CD8-positive, alpha-beta memory T cell (primary cell): ENCODE results near the gene MAPT. TPM values are rescaled to one million over a fixed set of nuclear protein-coding genes. Genes with fewer than 3 reads are reported as not detected.
"Not testable (repeated sequence)": the region's sequence is repeated elsewhere in the genome, so short reads cannot be mapped to it uniquely, and the experiment has no call there.

Source experiments
- CTCF ChIA-PET: fragments of 350-600 bp; sonication (Branson Sonifier 250); formaldehyde crosslinking; loops from one replicate; lab custom pipeline; 2021; ENCODE audit warnings: antibody characterized with exemption; lab: Charles Lee
- POLR2A ChIA-PET: fragments of 350-600 bp; sonication (Branson Sonifier 250); formaldehyde crosslinking; loops from one replicate; lab custom pipeline; 2021; ENCODE audit warnings: antibody characterized with exemption; lab: Charles Lee
- DNase-seq, 5 donors: peaks; one replicate each; pipeline versions ENCODE4 v3.0.0 to v3.0.0-alpha.2; 2020 to 2022; ENCODE audit warnings: mixed read lengths in 1 of 5
- H3K27ac ChIP-seq: one replicate; pipeline ENCODE4 v1.7.0; 2013; ENCODE audit warnings: low read depth, mild to moderate bottlenecking, low read length, moderate library complexity
- H3K27me3 ChIP-seq: 2 replicates; pipeline ENCODE4 v1.7.0; 2013; ENCODE audit warnings: low read length, mild to moderate bottlenecking; ENCODE audit not compliant: insufficient read depth, poor library complexity, severe bottlenecking
- H3K36me3 ChIP-seq: 2 replicates; pipeline ENCODE4 v1.7.0; 2013; ENCODE audit warnings: mild to moderate bottlenecking, low read length, moderate library complexity; ENCODE audit not compliant: insufficient read depth
- H3K4me1 ChIP-seq: 2 replicates; pipeline ENCODE4 v1.7.0; 2013; ENCODE audit warnings: mild to moderate bottlenecking, low read length, moderate library complexity; ENCODE audit not compliant: insufficient read depth
- H3K4me3 ChIP-seq: 2 replicates; pipeline ENCODE4 v1.7.0; 2013; ENCODE audit warnings: mild to moderate bottlenecking, low read length
- H3K9me3 ChIP-seq: 2 replicates; pipeline ENCODE4 v1.7.0; 2013; ENCODE audit warnings: mild to moderate bottlenecking, low read length
- H3K27ac Mint-ChIP-seq, 8 donors: one replicate each; pipeline ENCODE4 v1.8.0; 2020 to 2021; ENCODE audit warnings: mixed read lengths in 8 of 8, mild to moderate bottlenecking in 6 of 8, inconsistent platforms in 3 of 8, moderate library complexity in 3 of 8
- H3K27me3 Mint-ChIP-seq, 2 donors: one replicate each; pipeline ENCODE4 v1.8.0; 2020 to 2021; ENCODE audit warnings: mixed read lengths in 2 of 2, mild to moderate bottlenecking in 1 of 2, moderate library complexity in 1 of 2
- H3K36me3 Mint-ChIP-seq, 3 donors: one replicate each; pipeline ENCODE4 v1.8.0; 2020 to 2021; ENCODE audit warnings: mixed read lengths in 3 of 3, inconsistent platforms in 1 of 3, mild to moderate bottlenecking in 1 of 3
- H3K4me1 Mint-ChIP-seq, 3 donors: one replicate each; pipeline ENCODE4 v1.8.0; 2020 to 2021; ENCODE audit warnings: mixed read lengths in 3 of 3, inconsistent platforms in 1 of 3, mild to moderate bottlenecking in 1 of 3
- H3K4me3 Mint-ChIP-seq, 7 donors: one replicate each; pipeline ENCODE4 v1.8.0; 2020 to 2021; ENCODE audit warnings: mixed read lengths in 7 of 7, mild to moderate bottlenecking in 6 of 7, moderate library complexity in 4 of 7, inconsistent platforms in 2 of 7
- H3K9me3 Mint-ChIP-seq, 5 donors: one replicate each; pipeline ENCODE4 v1.8.0; 2020 to 2022; ENCODE audit warnings: mixed read lengths in 5 of 5, mild to moderate bottlenecking in 3 of 5, moderate library complexity in 2 of 5, inconsistent platforms in 1 of 5
- polyA plus RNA-seq: library from polyadenylated mRNA; unstranded; fragments of 300-500 nt; fragmentation: Illumina TruSeq; gene quantifications from one replicate; pipeline ENCODE4 v1.2.3, GENCODE V29; 2021
- total RNA-seq, 2 experiments: library from RNA; stranded (reverse); gene quantifications; one replicate each; pipeline ENCODE4 v1.2.3, GENCODE V29; 2021

The MAPT gene
- total and polyA plus RNA-seq, 3 experiments from 2014 or later, result 0.36 to 0.42 (median 0.42) TPM

DNA sequence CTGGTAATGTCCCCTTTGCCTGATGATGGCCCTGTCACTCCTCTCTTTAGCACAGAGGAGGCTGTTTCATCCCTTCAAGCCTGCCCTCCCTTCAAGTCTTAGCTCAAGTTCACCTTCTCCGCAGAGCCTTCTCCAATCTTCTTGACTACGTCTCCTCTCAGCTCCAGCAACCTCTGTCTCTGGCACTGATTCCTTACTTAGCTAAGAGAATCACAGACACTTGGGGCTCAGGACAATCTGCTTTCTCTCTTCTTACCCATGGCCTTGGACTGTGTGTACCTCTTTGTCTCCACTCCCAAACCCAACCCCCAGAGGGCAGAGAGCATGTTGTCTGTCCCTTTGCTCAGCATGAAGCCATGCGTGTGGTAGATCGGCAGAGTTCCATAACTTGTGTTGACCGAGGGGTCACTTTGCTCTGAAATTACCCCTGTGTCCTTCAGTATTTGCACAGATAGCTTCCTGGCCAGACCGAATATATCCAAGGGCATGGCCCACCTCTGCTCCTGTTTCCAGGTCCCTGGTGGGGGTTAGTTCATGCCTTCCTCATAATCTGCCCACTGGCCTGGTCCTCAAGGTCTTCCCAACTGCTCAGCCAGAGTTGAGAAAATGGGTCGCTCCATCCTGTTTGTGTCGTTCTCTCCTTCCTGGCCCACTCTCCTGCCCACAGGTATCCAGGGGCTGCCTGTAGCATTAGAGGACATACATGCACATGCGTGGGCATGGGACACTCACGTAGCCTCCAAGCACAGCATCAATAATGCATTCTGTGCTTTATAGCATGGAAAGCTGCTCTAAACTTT, 41.6 kb downstream of the MAPT start:
- ChIA-PET POLR2A (no interaction called here), CTCF (interaction anchor here (1.5 kb wide), 1 partner anchor 13 kb away, joined by 5 read pairs; no protein-coding TSS in a partner anchor)
- no peaks in the 10 kb centered on the region for H3K36me3 ChIP-seq
- Mint-ChIP-seq H3K36me3 (peaks cover 0 to 8% (median 0%) of the 10 kb centered on the region in 3 donors), H3K27me3 (peaks cover 17 to 38% of the 10 kb centered on the region in 2 donors), H3K9me3 (no peaks in the 10 kb centered on the region), H3K27ac (no peak overlapping the region), H3K4me1 (no peaks in the 10 kb centered on the region), H3K4me3 (no peak overlapping the region)
- no peak for DNase-seq
- no peak overlapping the region for H3K4me3 ChIP-seq
- peaks cover 9% of the 10 kb centered on the region for H3K27me3 ChIP-seq
- no peaks in the 10 kb centered on the region for H3K9me3 ChIP-seq
- no peak overlapping the region for H3K27ac ChIP-seq
- no peaks in the 10 kb centered on the region for H3K4me1 ChIP-seq

DNA sequence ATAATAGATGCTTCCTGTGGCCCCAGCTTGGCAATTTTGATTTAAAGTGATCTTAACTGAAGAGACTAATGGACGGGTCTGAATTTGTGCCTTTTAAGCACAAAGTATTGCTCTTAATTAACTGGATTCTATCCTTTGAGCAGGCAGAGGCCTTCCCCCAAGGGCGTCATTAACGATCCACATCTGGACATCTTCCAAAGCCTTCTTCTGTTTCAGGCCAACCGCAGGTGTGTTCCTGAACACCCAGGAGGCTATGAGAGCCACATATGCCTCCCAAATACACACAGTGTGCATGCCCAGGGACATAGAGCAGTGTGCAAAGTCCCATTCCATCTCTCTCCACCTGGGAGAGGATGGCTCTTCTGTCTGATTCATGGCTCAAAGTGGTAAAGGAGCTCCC, 42.3 kb downstream of the MAPT start:
- H3K36me3 ChIP-seq, result no peaks in the 10 kb centered on the region
- H3K4me1 ChIP-seq, result no peaks in the 10 kb centered on the region
- H3K9me3 ChIP-seq, result no peaks in the 10 kb centered on the region
- H3K4me3 ChIP-seq, result no peak overlapping the region
- peaks cover 17 to 34% of the 10 kb centered on the region in 2 donors for H3K27me3 Mint-ChIP-seq
- H3K27ac ChIP-seq, result no peak overlapping the region
- H3K9me3 Mint-ChIP-seq, result no peaks in the 10 kb centered on the region
- no peak overlapping the region for H3K27ac Mint-ChIP-seq
- H3K4me3 Mint-ChIP-seq, result no peak overlapping the region
- peaks cover 0 to 8% (median 0%) of the 10 kb centered on the region in 3 donors for H3K36me3 Mint-ChIP-seq
- DNase-seq, result no peak
- peaks cover 9% of the 10 kb centered on the region for H3K27me3 ChIP-seq
- peaks cover 0 to under 1% (median 0%) of the 10 kb centered on the region in 3 donors for H3K4me1 Mint-ChIP-seq
- ChIA-PET POLR2A (no interaction called here), CTCF (interaction anchor here (1.3 to 1.5 kb wide), 2 partner anchors 13 to 23 kb away, joined by 3 to 5 read pairs; no protein-coding TSS in a partner anchor)

GRCh38 chr17:45937186-45937585, 42.8 kb downstream of the MAPT start:
- H3K27ac ChIP-seq, H3K4me1 ChIP-seq, H3K4me3 ChIP-seq, H3K4me1 Mint-ChIP-seq, POLR2A ChIA-PET, H3K27me3 ChIP-seq, H3K36me3 ChIP-seq, H3K27ac Mint-ChIP-seq, H3K9me3 Mint-ChIP-seq, H3K4me3 Mint-ChIP-seq, DNase-seq, H3K36me3 Mint-ChIP-seq, H3K9me3 ChIP-seq: not testable (repeated sequence)
- peaks cover 17 to 34% of the 10 kb centered on the region in 2 donors for H3K27me3 Mint-ChIP-seq
- CTCF ChIA-PET, result interaction anchor here (1.3 to 1.5 kb wide), 2 partner anchors 12 to 24 kb away, joined by 3 to 5 read pairs; no protein-coding TSS in a partner anchor

DNA sequence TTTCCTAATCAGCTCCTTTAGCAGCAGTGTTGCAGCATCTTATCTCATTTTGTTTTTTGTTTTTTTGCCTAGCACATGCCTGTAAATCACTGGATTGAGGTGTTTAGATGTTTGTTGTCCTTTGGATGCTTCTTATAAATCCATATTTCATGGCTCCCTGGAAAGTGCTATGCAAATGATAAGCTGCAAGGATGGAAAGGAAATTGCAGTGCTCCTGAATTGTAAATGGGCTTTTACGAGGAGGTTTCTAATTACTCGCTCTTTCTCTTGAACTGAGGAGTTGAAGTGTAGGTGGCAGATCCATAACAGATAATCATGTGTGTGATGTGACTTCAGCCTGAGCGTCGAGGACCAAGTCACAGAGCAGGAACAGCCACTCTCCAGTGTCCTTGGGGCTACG, 45.0 kb downstream of the MAPT start:
- Histone ChIP-seq H3K4me1 (no peaks in the 10 kb centered on the region), H3K36me3 (no peaks in the 10 kb centered on the region), H3K4me3 (no peak overlapping the region), H3K9me3 (no peaks in the 10 kb centered on the region), H3K27ac (no peak overlapping the region), H3K27me3 (peaks cover 9% of the 10 kb centered on the region)
- no peak for DNase-seq
- CTCF ChIA-PET, result interaction anchor here (2.2 kb wide), 1 partner anchor 9 kb away, joined by 8 read pairs; no protein-coding TSS in a partner anchor
- H3K27ac Mint-ChIP-seq, result no peak overlapping the region
- peaks cover 0 to 2% (median 0%) of the 10 kb centered on the region in 3 donors for H3K4me1 Mint-ChIP-seq
- no peak overlapping the region for H3K4me3 Mint-ChIP-seq
- H3K36me3 Mint-ChIP-seq, result peaks cover 0 to 8% (median 0%) of the 10 kb centered on the region in 3 donors
- H3K27me3 Mint-ChIP-seq, result peaks cover 17 to 37% of the 10 kb centered on the region in 2 donors
- POLR2A ChIA-PET, result no interaction called here
- H3K9me3 Mint-ChIP-seq, result no peaks in the 10 kb centered on the region

GRCh38 chr17:45940293-45940692, 45.9 kb downstream of the MAPT start:
- CTCF ChIA-PET, result interaction anchor here (2.2 kb wide), 1 partner anchor 8 kb away, joined by 8 read pairs; no protein-coding TSS in a partner anchor
- Histone ChIP-seq H3K4me1 (no peaks in the 10 kb centered on the region), H3K27ac (no peak overlapping the region), H3K36me3 (no peaks in the 10 kb centered on the region), H3K27me3 (peaks cover 9% of the 10 kb centered on the region), H3K9me3 (no peaks in the 10 kb centered on the region), H3K4me3 (no peak overlapping the region)
- Mint-ChIP-seq H3K4me3 (no peak overlapping the region), H3K36me3 (peaks cover 0 to 8% (median 0%) of the 10 kb centered on the region in 3 donors), H3K27me3 (peaks cover 18 to 37% of the 10 kb centered on the region in 2 donors), H3K9me3 (no peaks in the 10 kb centered on the region), H3K27ac (no peak overlapping the region), H3K4me1 (peaks cover 0 to 2% (median 0%) of the 10 kb centered on the region in 3 donors)
- POLR2A ChIA-PET, result no interaction called here
- DNase-seq, result no peak

DNA sequence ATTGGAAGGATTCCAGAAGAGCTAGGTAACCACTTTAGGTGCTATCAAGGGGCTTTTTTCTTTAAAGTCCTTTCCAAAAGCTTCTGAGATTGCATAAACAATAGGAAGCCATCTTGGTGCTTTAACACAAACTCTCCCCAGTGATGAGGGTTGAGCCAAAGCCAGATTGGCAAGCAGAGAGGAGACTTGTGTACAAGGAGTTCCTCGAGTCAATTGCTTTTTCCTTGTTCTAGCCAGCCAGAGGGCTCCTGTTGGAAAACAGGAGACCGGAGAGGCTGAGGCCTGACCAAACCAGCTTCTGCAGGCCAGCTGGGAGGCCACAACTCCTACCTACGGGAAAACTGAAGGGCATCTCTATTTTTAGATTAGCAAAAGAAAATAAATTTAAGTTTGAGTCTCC, 46.5 kb downstream of the MAPT start:
- CTCF ChIA-PET, result interaction anchor here (2.2 kb wide), 1 partner anchor 8 kb away, joined by 8 read pairs; no protein-coding TSS in a partner anchor
- Histone ChIP-seq H3K36me3 (no peaks in the 10 kb centered on the region), H3K4me3 (no peak overlapping the region), H3K4me1 (no peaks in the 10 kb centered on the region), H3K27ac (no peak overlapping the region), H3K27me3 (peaks cover 9% of the 10 kb centered on the region), H3K9me3 (no peaks in the 10 kb centered on the region)
- Mint-ChIP-seq H3K4me1 (peaks cover 0 to 2% (median 0%) of the 10 kb centered on the region in 3 donors), H3K36me3 (peaks cover 0 to 8% (median 0%) of the 10 kb centered on the region in 3 donors), H3K4me3 (no peak overlapping the region), H3K27me3 (peaks cover 16 to 34% of the 10 kb centered on the region in 2 donors), H3K9me3 (no peaks in the 10 kb centered on the region), H3K27ac (peak overlapping the region in 1 of 8 donors; percentile 21)
- DNase-seq, result no peak
- POLR2A ChIA-PET, result no interaction called here

- POLR2A ChIA-PET, result no interaction called here
Measured at GRCh38 chr17:45941395-45941794, 47.0 kb downstream of the MAPT start.

DNA sequence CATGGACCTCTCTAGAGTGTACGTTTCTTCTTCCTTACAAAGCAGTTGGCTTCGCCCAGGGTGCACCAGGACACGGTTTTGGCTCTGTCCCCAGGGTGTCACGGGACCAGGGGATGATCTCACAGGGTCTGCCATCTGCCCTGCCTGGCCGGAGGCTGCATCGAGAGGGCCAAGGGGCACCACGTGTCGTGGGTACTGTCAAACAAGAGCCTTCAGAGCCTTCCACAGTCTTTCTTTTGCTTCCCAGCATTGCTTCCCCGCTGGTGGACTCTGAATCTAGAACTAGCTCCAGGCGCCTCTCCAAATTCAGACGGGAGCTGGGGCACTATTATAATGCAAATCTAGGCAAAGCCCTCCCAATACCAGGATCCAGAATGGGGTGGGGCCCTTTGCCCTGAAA, 47.9 kb downstream of the MAPT start:
- CTCF ChIA-PET, result interaction anchor here (1.2 kb wide), 1 partner anchor 11 kb away, joined by 5 read pairs; no protein-coding TSS in a partner anchor
- peaks cover 0 to 8% (median 0%) of the 10 kb centered on the region in 3 donors for H3K36me3 Mint-ChIP-seq

More at GRCh38 chr17:45941395-45941794, 47.0 kb downstream of the MAPT start:
- no peak overlapping the region for H3K4me3 Mint-ChIP-seq
- H3K36me3 ChIP-seq, result no peaks in the 10 kb centered on the region
- H3K4me1 Mint-ChIP-seq, result peaks cover 0 to 2% (median 0%) of the 10 kb centered on the region in 3 donors
- H3K4me3 ChIP-seq, result no peak overlapping the region
- H3K4me1 ChIP-seq, result no peaks in the 10 kb centered on the region
- peaks cover 12 to 31% of the 10 kb centered on the region in 2 donors for H3K27me3 Mint-ChIP-seq
- peaks cover 6% of the 10 kb centered on the region for H3K27me3 ChIP-seq
- CTCF ChIA-PET, result no interaction called here
- H3K27ac Mint-ChIP-seq, result peak overlapping the region in 1 of 8 donors; percentile 4
- H3K27ac ChIP-seq, result no peak overlapping the region
- H3K9me3 Mint-ChIP-seq, result no peaks in the 10 kb centered on the region
- H3K36me3 Mint-ChIP-seq, result peaks cover 0 to 8% (median 0%) of the 10 kb centered on the region in 3 donors
- no peaks in the 10 kb centered on the region for H3K9me3 ChIP-seq
- DNase-seq, result no peak

More for the DNA sequence above, 47.9 kb downstream of the MAPT start:
- Histone ChIP-seq H3K4me3 (no peak overlapping the region), H3K4me1 (no peaks in the 10 kb centered on the region), H3K27me3 (peaks cover 4% of the 10 kb centered on the region), H3K27ac (no peak overlapping the region), H3K36me3 (no peaks in the 10 kb centered on the region), H3K9me3 (no peaks in the 10 kb centered on the region)
- Mint-ChIP-seq H3K4me1 (peaks cover 0 to 2% (median 0%) of the 10 kb centered on the region in 3 donors), H3K27me3 (peaks cover 6 to 30% of the 10 kb centered on the region in 2 donors), H3K4me3 (no peak overlapping the region), H3K9me3 (no peaks in the 10 kb centered on the region), H3K27ac (no peak overlapping the region)
- POLR2A ChIA-PET, result no interaction called here
- no peak for DNase-seq
